Esophagus squamous epithelium (tissue), 4 donors: ENCODE results near the gene NTF3.

Experiments used
- POLR2A ChIP-seq, 4 donors: fragments of 450-650 bp; IDR thresholded peaks; one replicate each; pipeline ENCODE4 v1.6.1; 2017; ENCODE audit warnings: antibody characterized with exemption in 4 of 4, mild to moderate bottlenecking in 4 of 4, moderate library complexity in 3 of 4
- TF ChIP-seq, protein P1 (sequence below), 6 experiments: fragments of 450-650 bp in 4 of 6; fragments of 200-600 bp in 2 of 6; sonication (generic) in 2 of 6; IDR thresholded peaks; one replicate each; pipeline ENCODE4 v1.5.1; 2016 to 2019; ENCODE audit warnings: antibody characterized with exemption in 6 of 6, mild to moderate bottlenecking in 4 of 6, moderate library complexity in 4 of 6

GRCh38 chr12:5442251-5443006, 10.5 kb downstream of the NTF3 start:
- TF ChIP-seq POLR2A (IDR thresholded peaks at IDR 0.05): no peak
- TF ChIP-seq, protein P1, sequence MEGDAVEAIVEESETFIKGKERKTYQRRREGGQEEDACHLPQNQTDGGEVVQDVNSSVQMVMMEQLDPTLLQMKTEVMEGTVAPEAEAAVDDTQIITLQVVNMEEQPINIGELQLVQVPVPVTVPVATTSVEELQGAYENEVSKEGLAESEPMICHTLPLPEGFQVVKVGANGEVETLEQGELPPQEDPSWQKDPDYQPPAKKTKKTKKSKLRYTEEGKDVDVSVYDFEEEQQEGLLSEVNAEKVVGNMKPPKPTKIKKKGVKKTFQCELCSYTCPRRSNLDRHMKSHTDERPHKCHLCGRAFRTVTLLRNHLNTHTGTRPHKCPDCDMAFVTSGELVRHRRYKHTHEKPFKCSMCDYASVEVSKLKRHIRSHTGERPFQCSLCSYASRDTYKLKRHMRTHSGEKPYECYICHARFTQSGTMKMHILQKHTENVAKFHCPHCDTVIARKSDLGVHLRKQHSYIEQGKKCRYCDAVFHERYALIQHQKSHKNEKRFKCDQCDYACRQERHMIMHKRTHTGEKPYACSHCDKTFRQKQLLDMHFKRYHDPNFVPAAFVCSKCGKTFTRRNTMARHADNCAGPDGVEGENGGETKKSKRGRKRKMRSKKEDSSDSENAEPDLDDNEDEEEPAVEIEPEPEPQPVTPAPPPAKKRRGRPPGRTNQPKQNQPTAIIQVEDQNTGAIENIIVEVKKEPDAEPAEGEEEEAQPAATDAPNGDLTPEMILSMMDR (IDR thresholded peaks at IDR 0.05): peak; percentile 20 to 66 (median 46)
